GM21723 (cell line): ENCODE data around the gene IL1F10.

ENCODE experiments used
- ATAC-seq: cut with Tn5 transposase; IDR thresholded peaks from one replicate; pipeline ENCODE4 v1.9.1; 2021; ENCODE audit warnings: mild to moderate bottlenecking, moderate library complexity; ENCODE audit not compliant: unreplicated experiment

Gene IL1F10

GRCh38 chr2:113067681-113068080 lies at the start of gene IL1F10:
Gene IL1F10, plus strand, starts transcription at chr2:113067970. Its CDS starts 4,769 bp downstream, at chr2:113072739.
- no peak for ATAC-seq

DNA sequence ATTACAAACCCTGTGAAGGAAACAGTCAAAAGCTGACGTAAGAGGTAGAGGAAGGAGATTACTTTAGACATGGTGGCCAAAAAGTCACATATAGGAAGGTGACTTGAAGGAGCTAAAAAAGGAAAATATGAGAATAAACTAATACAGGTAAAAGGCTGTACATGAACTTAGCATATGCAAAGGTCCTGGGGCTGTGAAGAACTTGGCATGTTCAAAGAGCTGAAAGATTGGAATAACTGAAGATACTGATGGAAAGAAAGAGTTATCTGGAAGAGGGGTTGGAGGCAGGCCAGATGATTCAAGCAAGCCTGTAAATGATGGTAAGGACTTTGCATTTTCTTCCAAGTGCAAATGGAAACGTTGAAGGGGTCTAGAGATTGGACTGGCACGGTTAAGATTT lies 49.3 kb upstream of the IL1F10 start:
- ATAC-seq: no peak

GRCh38 chr2:113021312-113021711 lies 46.5 kb upstream of the IL1F10 start:
- no peak for ATAC-seq

DNA sequence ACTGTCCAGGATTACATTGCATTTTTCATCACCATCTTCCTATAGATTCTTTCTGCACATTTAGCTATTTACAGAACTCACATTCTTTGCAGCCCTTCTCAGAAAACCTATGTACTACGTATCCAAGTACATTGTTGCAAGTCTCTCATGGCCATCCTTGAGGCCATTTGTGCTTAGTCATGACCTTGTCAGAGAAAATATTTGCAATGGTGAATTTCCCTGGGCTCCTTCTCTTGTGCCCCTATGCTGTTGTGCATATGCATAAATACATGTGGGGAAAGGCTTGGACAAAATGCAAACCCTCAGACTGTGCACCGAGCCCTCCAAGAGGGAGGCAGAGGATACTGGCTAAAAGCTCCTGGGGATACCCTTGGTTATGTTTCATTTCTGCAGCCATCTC lies 43.0 kb upstream of the IL1F10 start:
- no peak for ATAC-seq

- ATAC-seq: no peak
Observed at GRCh38 chr2:113025737-113026136, 42.0 kb upstream of the IL1F10 start.

- ATAC-seq: no peak
Observed at GRCh38 chr2:113027691-113028090, 40.1 kb upstream of the IL1F10 start.

DNA sequence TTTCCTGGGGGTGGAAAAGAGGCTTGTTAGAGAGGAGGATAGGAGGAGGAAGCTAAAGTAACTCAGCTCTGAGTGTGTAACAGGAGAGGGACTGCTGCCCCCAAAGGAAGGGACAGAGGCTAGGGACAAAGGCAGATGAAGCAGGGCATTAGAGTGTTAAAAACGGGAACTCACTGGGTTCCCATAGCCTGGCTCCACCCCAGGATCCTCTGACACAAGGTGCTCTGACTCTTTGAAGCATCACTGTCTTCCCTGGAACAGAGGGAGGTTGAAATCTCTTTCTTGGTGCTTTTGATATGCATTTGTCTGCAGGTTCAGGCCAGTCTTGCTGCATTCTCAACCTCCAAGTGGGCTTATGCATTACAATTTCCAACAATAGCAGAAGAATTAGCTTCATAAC lies 39.7 kb upstream of the IL1F10 start:
- no peak for ATAC-seq

- ATAC-seq: no peak
Observed at GRCh38 chr2:113032737-113033136, 35.0 kb upstream of the IL1F10 start.

DNA sequence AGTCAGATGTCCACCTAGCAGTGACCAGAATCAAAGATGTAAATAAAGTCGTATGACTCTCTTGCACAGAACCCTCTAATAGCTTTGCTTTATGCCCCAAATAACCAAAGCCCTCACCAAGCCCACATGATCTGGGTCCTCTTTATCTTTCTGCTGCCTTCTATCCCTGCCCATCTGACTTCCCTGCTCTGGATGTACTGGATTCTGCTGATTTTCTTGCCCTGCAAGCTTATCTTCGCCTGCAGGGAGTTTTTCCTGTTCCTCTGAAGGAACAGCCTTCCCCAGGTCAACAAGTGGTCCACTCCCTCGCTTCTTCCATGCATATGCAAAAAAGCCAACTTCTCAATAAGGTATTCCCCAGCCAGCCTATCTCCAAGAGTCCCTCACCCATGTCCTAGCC lies 33.8 kb upstream of the IL1F10 start:
- ATAC-seq: no peak

- ATAC-seq: no peak
Observed at GRCh38 chr2:113036763-113037162, 31.0 kb upstream of the IL1F10 start.

DNA sequence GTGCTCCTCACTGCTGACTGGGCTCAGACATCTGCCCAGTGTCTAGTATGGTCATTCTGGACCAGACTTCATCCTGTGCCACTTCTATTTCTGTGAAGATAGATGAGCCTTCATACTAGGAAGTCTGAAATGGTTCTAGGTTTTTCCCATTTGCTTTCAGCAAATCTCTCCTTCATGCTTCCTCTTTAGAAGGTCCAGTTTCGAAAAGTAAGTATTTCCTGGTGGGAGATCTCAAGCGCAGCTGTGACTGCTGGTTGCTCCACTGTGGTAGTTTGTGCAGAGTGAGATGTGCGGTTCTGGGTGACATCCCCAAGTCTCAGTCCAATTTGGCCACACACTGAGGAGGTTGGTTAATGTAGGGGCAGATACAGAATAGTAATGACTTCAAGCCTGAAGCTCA lies 29.5 kb upstream of the IL1F10 start:
- no peak for ATAC-seq

DNA sequence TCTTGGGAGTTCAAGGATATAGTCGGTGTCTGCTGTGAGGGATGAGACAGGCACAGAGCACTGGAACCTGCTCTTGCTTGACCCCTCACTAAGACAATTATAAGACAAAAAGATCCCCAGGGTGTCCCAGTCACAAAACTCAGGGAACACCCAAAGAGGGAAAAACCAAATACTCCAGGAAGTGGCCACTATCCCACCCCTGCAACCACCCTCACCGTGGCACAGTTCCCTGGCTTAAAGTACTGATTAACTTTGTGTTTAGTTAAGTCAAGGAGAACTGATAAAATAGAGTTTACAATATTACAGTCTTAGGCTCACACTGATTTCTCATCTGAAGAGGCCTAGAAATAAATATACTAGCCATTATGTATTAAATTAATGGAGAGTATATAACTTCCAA lies 28.6 kb upstream of the IL1F10 start:
- no peak for ATAC-seq

DNA sequence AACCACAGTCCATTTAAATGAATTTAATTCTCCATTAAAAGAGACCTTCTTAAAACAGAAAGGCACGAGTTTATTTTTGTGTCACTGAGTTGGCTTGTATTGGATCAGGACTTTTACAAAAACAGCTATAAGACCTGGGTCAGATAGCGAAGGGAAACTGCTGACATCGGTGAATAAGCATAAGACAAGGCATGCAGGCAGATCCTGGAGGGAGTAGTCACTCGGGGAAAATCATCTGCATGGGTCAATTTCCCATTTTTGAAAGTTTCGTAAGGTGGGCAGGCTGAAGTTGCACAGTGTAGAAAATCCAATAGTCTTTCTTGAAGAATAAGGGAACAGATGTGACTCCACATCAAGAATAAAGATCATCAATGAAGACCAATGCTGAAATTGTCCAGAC lies 28.1 kb upstream of the IL1F10 start:
- ATAC-seq: no peak

- no peak for ATAC-seq
Observed at GRCh38 chr2:113041871-113042270, 25.9 kb upstream of the IL1F10 start.

GRCh38 chr2:113046465-113046864 lies 21.3 kb upstream of the IL1F10 start:
- no peak for ATAC-seq

DNA sequence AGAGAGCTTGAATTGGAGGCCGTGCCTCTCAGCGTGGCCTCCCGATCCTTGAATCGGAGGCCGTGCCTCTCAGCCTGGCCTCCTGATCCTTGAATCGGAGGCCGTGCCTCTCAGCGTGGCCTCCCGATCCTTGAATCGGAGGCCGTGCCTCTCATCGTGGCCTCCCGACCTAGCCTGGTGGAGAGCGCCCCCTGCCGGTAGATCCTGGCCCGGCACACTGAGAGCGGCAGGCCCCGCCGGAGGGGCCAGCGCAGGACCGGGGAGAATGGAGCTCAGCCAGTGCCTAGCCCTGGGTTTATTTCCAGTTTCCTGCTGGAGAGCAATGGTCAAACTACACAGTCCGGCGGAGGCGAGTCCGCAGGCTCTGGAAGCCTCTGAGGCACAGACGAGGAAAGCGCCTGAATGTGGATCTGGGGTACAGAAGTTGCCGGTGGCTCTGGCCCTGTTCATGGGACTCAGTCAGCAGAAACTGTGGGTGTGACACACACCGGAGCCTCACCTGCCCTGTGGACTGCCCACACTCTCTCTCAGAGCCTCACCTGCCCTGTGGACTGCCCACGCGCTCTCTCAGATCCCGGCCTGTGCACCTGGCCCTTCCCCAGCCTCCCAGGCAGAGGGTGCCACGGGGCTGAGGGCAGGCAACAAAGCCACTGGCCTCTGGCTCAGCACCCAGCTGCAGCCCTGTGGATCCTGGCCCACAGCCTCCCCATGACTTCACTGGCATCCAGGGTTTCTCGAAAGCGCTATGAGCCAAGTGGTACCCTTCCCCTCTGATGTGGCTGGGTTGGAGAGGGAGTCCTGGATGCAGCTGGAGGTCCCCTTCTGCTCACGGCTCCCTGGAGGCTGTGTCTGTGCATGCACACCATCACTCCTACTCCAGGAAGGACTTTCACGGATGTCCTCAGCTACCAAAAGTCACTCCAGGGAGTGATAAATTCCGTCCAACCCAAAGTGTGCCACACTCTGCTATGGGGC lies 16.6 kb upstream of the IL1F10 start:
- no peak for ATAC-seq

DNA sequence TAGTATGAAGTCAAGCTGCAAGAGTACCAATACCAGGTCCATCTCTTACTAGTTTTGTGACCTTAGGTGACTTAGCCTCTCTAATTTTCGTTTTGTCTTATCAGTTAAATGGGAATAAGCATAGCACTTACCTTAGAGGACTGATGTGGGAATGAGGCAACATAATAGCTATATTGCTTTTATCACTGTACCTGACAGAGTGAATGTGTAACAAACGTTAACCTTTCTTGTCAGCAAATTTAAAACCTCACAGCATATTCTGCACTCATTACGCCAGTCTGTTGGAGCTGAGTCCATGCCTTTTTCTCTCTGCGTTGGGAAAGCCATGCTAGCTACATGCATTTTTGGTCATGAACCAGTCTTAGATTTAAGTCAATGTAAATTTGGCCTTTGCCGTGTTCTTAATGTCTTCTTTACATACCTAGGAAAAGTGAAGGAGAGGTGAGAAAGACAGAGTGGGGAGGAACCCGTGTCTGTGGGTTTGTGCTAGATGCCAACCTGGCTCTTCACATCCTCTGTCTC lies 15.3 kb upstream of the IL1F10 start, which contains the start of gene IL36B:
Gene IL36B (minus strand): TSS at position 472 of the 522 bp plus-strand sequence.
- no peak for ATAC-seq

DNA sequence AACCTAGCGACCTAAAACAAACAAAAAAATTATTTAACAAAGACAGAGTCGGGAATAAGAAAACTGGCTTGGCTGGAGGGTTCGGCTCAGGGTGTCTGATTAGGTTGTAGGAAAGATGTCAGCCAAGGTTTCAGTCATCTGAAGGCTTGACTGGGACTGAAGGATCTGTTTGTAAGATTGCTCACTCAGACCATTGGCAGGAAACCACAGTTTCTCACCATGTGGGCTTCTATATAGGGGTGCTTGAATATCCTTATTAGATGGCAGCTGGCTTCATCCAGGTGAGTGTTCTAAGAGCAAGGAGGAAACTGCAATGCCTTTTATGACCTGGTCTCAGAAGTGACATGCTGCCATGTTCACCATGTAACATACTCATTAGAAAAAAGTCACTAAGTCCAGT lies 14.1 kb upstream of the IL1F10 start:
- no peak for ATAC-seq

- ATAC-seq: no peak
Observed at GRCh38 chr2:113054066-113054465, 13.7 kb upstream of the IL1F10 start.

GRCh38 chr2:113056521-113056920 lies 11.2 kb upstream of the IL1F10 start:
- no peak for ATAC-seq

DNA sequence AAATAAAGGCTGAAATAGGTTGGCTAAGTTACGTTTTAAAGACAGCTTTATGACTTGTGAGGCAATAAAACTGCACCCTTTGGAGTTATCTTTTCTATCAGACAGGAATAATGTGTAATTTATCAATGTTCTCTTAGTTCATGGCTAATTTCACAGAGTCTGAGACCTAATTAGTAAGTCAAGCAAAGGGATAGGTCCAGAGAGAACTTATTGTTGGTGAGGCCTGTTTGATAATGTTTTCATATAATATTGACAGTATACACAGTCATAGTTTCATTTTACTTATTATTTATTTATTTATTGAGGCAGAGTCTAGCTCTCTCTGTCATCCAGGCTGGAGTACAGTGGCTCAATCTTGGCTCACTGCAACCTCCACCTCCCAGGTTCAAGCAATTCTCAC lies 10.7 kb upstream of the IL1F10 start:
- ATAC-seq: no peak

GRCh38 chr2:113058411-113058994 lies 9.3 kb upstream of the IL1F10 start:
- ATAC-seq: no peak
